ENCODE results near the gene KIAA0232.
A peak's percentile ranks its signal among the peaks of the same experiment; 100 is the strongest.

Gene KIAA0232

DNA sequence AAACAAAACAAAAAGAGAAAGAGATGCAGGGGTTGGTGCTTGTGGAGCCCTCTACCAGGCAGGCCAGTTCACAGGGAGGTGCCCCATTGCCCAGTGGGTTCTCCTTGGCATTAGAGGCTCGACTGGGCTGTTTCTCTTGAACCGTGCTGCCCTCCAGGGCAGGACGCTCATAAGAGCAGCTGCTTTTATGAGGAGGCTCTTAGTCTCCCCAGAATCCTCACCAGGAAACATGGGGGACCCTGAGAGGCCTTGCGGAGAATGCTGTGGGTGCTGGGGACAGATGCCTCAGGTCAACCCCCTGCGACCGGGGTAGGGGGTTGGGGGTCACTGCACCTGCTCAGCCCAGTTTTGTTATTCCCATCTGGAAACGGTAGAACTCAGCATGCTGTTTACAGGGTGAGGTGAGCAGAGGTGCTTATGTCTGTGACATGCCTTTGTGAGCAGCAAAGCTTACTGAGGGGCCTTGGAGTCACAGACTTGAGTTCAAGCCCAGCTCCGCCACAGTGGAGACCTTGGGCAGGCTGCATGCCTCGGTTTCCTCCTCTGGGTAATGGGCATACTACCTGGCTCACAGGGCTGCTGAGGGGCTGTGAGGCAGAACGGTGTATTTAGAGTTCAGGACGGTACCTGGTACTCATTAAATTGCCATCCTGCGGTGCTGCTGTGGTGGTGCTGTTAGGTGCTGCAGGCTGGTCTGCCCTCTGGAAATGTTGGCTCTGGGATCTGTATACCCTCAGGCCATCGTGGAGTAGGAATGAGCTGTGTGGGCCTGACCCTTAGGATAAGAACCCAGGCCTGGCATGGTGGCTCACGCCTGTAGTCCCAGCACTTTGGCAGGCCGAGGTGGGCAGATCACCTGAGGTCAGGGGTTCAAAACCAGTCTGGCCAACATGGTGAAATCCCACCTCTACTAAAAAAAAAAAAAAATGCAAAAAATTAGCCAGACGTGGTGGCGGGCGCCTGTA is 132.8 kb downstream of the KIAA0232 start:
- H3K4me3 ChIP-seq (ENCODE audit: low read depth, low read length) = no peak overlapping the region
- TF ChIP-seq, protein P1, sequence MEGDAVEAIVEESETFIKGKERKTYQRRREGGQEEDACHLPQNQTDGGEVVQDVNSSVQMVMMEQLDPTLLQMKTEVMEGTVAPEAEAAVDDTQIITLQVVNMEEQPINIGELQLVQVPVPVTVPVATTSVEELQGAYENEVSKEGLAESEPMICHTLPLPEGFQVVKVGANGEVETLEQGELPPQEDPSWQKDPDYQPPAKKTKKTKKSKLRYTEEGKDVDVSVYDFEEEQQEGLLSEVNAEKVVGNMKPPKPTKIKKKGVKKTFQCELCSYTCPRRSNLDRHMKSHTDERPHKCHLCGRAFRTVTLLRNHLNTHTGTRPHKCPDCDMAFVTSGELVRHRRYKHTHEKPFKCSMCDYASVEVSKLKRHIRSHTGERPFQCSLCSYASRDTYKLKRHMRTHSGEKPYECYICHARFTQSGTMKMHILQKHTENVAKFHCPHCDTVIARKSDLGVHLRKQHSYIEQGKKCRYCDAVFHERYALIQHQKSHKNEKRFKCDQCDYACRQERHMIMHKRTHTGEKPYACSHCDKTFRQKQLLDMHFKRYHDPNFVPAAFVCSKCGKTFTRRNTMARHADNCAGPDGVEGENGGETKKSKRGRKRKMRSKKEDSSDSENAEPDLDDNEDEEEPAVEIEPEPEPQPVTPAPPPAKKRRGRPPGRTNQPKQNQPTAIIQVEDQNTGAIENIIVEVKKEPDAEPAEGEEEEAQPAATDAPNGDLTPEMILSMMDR (IDR thresholded peaks at IDR 0.05; ENCODE audit: low read depth, low read length) = no peak
- in situ Hi-C loops (cut with HindIII; ENCODE audit: low sequenced_read_pairs) = no loop called here
- DNase-seq (ENCODE audit: low read depth, low spot score) = no peak

- DNase-seq (ENCODE audit: low read depth, low spot score) = no peak
- H3K4me3 ChIP-seq (ENCODE audit: low read depth, low read length) = no peak overlapping the region
- TF ChIP-seq, protein P1 (IDR thresholded peaks at IDR 0.05; ENCODE audit: low read depth, low read length) = no peak
- in situ Hi-C loops (cut with HindIII; ENCODE audit: low sequenced_read_pairs) = no loop called here
Measured at GRCh38 chr4:6916069-6916586, 133.6 kb downstream of the KIAA0232 start.

- DNase-seq (ENCODE audit: low read depth, low spot score) = no peak
- in situ Hi-C loops (cut with HindIII; ENCODE audit: low sequenced_read_pairs) = no loop called here
- TF ChIP-seq, protein P1 (IDR thresholded peaks at IDR 0.05; ENCODE audit: low read depth, low read length) = no peak
- no peak overlapping the region for H3K4me3 ChIP-seq (ENCODE audit: low read depth, low read length)
Measured at GRCh38 chr4:6916587-6917460, 134.3 kb downstream of the KIAA0232 start.

GRCh38 chr4:6917461-6918271 is 135.1 kb downstream of the KIAA0232 start:
- in situ Hi-C loops (cut with HindIII; ENCODE audit: low sequenced_read_pairs) = no loop called here
- TF ChIP-seq, protein P1 (IDR thresholded peaks at IDR 0.05; ENCODE audit: low read depth, low read length) = peak; percentile 60
- peak; percentile 49 for DNase-seq (ENCODE audit: low read depth, low spot score)
- H3K4me3 ChIP-seq (ENCODE audit: low read depth, low read length) = no peak overlapping the region

DNA sequence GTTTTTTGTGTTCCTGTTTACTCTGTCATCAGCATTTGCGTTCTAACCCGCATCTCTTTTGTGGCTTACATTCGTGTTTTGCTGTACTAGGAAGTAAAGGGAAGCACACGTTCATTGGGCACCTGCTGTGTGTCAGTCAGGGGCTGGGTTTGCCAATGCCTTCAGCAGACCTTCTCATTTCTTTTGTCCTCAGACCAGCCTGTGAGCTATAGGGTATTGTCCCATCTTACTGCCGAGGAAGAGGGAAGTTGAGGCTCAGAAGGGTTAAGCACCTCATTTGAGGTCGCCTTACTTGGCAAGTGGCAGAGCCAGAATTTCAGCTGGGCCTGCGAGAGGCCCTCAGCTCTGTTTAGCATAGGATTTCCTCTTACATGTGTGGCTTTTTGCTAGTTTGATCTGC is 135.8 kb downstream of the KIAA0232 start:
- in situ Hi-C loops (cut with HindIII; ENCODE audit: low sequenced_read_pairs) = no loop called here
- TF ChIP-seq, protein P1 (IDR thresholded peaks at IDR 0.05; ENCODE audit: low read depth, low read length) = no peak
- no peak overlapping the region for H3K4me3 ChIP-seq (ENCODE audit: low read depth, low read length)
- DNase-seq (ENCODE audit: low read depth, low spot score) = no peak

All from astrocyte of the spinal cord (primary cell).